Glutamatergic neuron (in vitro differentiated cells): ENCODE results near the gene JAG1. TPM values are rescaled to one million over a fixed set of nuclear protein-coding genes. Genes with fewer than 3 reads are reported as not detected.

Experiments used
- DNase-seq: peaks from one replicate; pipeline ENCODE4 v3.0.0; 2022
- H3K27ac Mint-ChIP-seq: one replicate; pipeline ENCODE4 v1.8.0; 2020; ENCODE audit warnings: mild to moderate bottlenecking, mixed read lengths, inconsistent platforms; ENCODE audit not compliant: unreplicated experiment
- H3K27me3 Mint-ChIP-seq: one replicate; pipeline ENCODE4 v1.8.0; 2020; ENCODE audit warnings: mild to moderate bottlenecking, moderate library complexity, mixed read lengths, inconsistent platforms; ENCODE audit not compliant: unreplicated experiment
- H3K36me3 Mint-ChIP-seq: one replicate; pipeline ENCODE4 v1.8.0; 2020; ENCODE audit warnings: mild to moderate bottlenecking, mixed read lengths, inconsistent platforms; ENCODE audit not compliant: unreplicated experiment
- H3K4me1 Mint-ChIP-seq: one replicate; pipeline ENCODE4 v1.8.0; 2020; ENCODE audit warnings: mild to moderate bottlenecking, low read depth, mixed read lengths, inconsistent platforms; ENCODE audit not compliant: unreplicated experiment
- H3K4me3 Mint-ChIP-seq: one replicate; pipeline ENCODE4 v1.8.0; 2020; ENCODE audit warnings: mild to moderate bottlenecking, mixed read lengths, inconsistent platforms; ENCODE audit not compliant: unreplicated experiment
- H3K9me3 Mint-ChIP-seq: one replicate; pipeline ENCODE4 v1.8.0; 2020; ENCODE audit warnings: mild to moderate bottlenecking, moderate library complexity, mixed read lengths, inconsistent platforms; ENCODE audit not compliant: unreplicated experiment
- total RNA-seq: library from RNA; stranded (reverse); fragmentation: NEBNext Ultra II Directional; extraction: Animal tissue kit (Norgen Biotek cat#: 25700); gene quantifications from one replicate; pipeline ENCODE4 v1.2.1, GENCODE V29; 2021; ENCODE audit not compliant: unreplicated experiment
- TF ChIP-seq, protein P1 (sequence below): fragments of 200-600 bp; sonication (generic); IDR thresholded peaks from one replicate; pipeline ENCODE4 v1.5.0; 2021; ENCODE audit not compliant: partially characterized antibody, unreplicated experiment

The JAG1 gene
- total RNA-seq, 1 donor from 2014 or later = 11.4 TPM

DNA sequence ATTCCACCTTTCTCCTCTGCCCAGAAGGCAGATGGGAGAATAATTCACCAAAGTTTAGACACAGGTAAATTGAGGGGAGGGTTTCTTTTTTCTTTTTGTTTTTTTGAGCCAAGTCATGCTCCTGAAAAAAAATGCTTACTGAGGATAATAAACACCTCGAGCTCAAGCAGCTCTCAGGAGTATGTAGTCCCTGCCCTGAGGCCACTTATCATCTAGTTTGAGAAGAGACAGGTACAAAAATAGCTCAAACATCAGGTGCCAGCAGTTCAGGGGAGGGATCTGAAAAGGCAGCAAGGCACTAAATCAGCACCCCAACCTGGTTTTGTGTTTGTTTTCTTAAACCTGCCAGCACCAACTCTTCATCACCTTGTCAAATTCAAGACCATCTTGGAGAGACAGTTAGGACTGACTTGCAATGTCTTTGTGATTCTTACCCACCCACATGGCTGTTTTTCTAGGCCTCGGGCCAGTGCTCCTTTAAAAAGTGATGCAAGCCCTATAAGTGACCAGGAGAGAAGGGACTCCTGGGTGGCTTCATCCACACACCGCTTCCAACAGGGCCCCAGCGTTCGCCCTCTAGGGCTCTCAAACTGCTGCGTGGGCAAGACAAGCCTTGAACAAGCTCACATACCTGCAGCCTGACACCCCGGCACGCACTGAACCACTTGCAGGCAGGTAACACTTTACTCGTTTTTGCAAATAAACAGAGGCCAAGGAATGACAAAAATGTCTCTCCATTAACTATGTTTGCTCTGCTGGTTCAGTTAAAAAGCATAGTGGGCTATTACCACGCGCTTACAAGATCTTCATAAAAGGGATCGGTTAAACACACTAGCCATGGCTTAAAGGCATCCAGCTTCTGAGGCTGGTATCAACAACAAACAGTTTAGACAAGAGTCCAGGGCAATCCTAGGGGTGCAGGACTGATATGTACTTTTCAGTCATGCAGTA is 13.9 kb downstream of the JAG1 start:
- Mint-ChIP-seq H3K27me3 (no peaks in the 10 kb centered on the region), H3K4me1 (peaks cover 10% of the 10 kb centered on the region), H3K27ac (no peak overlapping the region), H3K36me3 (peaks cover 7% of the 10 kb centered on the region), H3K9me3 (no peaks in the 10 kb centered on the region), H3K4me3 (no peak overlapping the region)
- TF ChIP-seq, protein P1, sequence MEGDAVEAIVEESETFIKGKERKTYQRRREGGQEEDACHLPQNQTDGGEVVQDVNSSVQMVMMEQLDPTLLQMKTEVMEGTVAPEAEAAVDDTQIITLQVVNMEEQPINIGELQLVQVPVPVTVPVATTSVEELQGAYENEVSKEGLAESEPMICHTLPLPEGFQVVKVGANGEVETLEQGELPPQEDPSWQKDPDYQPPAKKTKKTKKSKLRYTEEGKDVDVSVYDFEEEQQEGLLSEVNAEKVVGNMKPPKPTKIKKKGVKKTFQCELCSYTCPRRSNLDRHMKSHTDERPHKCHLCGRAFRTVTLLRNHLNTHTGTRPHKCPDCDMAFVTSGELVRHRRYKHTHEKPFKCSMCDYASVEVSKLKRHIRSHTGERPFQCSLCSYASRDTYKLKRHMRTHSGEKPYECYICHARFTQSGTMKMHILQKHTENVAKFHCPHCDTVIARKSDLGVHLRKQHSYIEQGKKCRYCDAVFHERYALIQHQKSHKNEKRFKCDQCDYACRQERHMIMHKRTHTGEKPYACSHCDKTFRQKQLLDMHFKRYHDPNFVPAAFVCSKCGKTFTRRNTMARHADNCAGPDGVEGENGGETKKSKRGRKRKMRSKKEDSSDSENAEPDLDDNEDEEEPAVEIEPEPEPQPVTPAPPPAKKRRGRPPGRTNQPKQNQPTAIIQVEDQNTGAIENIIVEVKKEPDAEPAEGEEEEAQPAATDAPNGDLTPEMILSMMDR = no peak
- DNase-seq = no peak

DNA sequence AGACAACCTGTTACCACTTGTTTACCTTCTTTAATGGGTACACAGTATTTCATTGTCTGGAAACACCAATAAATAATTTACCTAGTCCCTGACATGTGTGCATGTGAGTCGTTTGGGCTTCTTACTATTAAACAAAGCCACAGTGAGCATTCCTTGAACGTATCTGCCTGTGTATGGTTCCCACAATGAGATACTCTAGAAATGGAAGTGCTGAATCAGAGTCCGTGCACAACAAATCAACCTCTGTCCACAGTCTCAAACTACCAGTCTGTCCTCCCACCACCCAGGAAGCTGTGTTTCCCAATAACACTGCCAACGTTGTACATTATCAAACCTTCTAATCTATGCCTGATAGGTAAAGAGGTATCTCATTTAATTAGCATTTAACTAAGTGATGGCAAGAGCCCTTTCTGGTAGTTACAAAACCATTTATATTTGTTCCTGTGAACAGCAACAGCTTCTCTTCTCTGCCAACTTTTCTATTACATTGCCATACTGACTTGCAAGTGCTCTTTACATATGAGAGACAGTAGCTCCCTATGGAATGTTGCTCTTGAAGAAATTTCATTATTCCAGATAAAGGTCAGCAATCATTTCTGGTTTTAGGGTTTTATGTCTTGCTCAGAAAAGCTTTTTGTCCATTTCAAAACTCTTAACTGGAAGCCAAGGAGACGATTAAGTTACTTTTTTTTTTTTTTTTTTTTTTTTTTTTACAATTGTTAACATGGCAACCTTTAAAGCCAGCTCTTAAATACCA is 14.7 kb downstream of the JAG1 start:
- H3K4me1 Mint-ChIP-seq = peaks cover 14% of the 10 kb centered on the region
- peaks cover 2% of the 10 kb centered on the region for H3K27me3 Mint-ChIP-seq
- H3K9me3 Mint-ChIP-seq = peaks cover 2% of the 10 kb centered on the region
- no peak for DNase-seq
- peaks cover 7% of the 10 kb centered on the region for H3K36me3 Mint-ChIP-seq
- no peak overlapping the region for H3K27ac Mint-ChIP-seq
- TF ChIP-seq, protein P1 = no peak
- H3K4me3 Mint-ChIP-seq = no peak overlapping the region

DNA sequence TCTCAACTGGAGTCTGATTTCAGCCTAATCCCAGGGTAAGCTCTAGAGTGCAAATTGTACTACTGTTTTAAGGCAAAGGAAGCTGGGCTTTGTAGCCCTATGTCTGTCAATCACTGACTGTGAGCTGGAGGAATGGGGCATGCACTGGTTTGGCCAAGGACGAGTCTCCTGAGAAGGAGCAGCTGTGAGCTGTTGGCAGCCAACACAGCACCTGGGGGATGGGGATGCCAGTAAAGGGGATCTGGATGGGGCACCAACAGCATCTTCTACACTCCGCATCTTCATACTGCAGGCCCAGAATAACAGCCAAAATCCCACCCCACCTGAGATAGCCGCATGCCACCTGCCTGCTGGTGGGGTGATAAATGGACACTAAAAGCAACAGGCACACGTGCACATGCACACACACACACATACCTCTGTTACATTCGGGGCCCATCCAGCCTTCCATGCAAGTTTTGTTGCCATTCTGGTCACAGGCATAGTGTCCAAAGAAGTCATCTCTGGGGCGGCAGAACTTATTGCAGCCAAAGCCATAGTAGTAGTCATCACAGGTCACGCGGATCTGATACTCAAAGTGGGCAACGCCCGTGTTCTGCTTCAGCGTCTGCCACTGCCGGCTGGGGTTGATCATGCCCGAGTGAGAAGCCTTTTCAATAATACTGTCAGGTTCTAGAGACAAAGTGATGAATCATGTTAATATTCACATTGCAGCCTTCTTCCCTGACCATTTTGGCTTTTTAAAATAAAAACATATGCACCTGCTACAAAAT is 15.6 kb downstream of the JAG1 start:
- Mint-ChIP-seq H3K27me3 (peaks cover 2% of the 10 kb centered on the region), H3K4me1 (peaks cover 14% of the 10 kb centered on the region), H3K9me3 (peaks cover 2% of the 10 kb centered on the region), H3K27ac (no peak overlapping the region), H3K4me3 (no peak overlapping the region), H3K36me3 (peaks cover 7% of the 10 kb centered on the region)
- no peak for DNase-seq
- TF ChIP-seq, protein P1 = no peak

DNA sequence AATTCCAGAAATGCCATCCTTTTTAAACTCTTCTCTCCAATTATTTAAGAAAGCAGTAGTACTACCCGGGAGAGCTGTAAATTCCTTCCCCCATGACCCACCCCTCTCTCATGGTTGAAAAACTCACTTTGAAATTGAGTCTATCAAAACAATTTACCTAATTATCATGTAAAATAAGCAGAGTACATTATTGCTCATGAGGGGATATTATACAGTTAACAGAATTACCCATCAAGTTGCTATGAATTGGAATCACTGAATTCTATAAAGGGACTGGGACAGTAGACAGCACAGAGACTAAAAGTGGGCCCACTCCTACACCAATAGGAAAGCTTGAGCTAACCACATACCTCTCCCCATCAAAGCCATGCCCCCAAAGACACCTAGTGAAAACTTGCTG is 16.3 kb downstream of the JAG1 start:
- H3K36me3 Mint-ChIP-seq = peaks cover 7% of the 10 kb centered on the region
- DNase-seq = no peak
- H3K9me3 Mint-ChIP-seq = peaks cover 2% of the 10 kb centered on the region
- peaks cover 2% of the 10 kb centered on the region for H3K27me3 Mint-ChIP-seq
- TF ChIP-seq, protein P1 = no peak
- H3K4me3 Mint-ChIP-seq = no peak overlapping the region
- no peak overlapping the region for H3K27ac Mint-ChIP-seq
- peaks cover 14% of the 10 kb centered on the region for H3K4me1 Mint-ChIP-seq
